Immature natural killer cell (primary cell): ENCODE measurements around the gene MPP1. TPM values are rescaled to one million over a fixed set of nuclear protein-coding genes. Genes with fewer than 3 reads are reported as not detected.
"Not testable (repeated sequence)": the region's sequence is repeated elsewhere in the genome, so short reads cannot be mapped to it uniquely, and the experiment has no call there.

Source experiments
- DNase-seq, 3 donors: peaks; one replicate each; pipeline ENCODE4 v3.0.0; 2022; ENCODE audit warnings: mixed read lengths in 1 of 3
- H3K27ac Mint-ChIP-seq, 6 donors: one replicate each; pipeline ENCODE4 v1.8.0; 2020; ENCODE audit warnings: mixed read lengths in 6 of 6, mild to moderate bottlenecking in 5 of 6, inconsistent platforms in 4 of 6, moderate library complexity in 3 of 6
- H3K27me3 Mint-ChIP-seq, 3 donors: one replicate each; pipeline ENCODE4 v1.8.0; 2020 to 2021; ENCODE audit warnings: low read depth in 3 of 3, mild to moderate bottlenecking in 3 of 3, mixed read lengths in 3 of 3, moderate library complexity in 3 of 3, inconsistent platforms in 1 of 3
- H3K36me3 Mint-ChIP-seq, 3 donors: one replicate each; pipeline ENCODE4 v1.8.0; 2020; ENCODE audit warnings: mixed read lengths in 3 of 3, inconsistent platforms in 2 of 3, mild to moderate bottlenecking in 2 of 3
- H3K4me1 Mint-ChIP-seq, 2 donors: one replicate each; pipeline ENCODE4 v1.8.0; 2020; ENCODE audit warnings: inconsistent platforms in 2 of 2, mild to moderate bottlenecking in 2 of 2, mixed read lengths in 2 of 2, moderate library complexity in 1 of 2
- H3K4me3 Mint-ChIP-seq, 5 donors: one replicate each; pipeline ENCODE4 v1.8.0; 2020; ENCODE audit warnings: mild to moderate bottlenecking in 5 of 5, mixed read lengths in 5 of 5, inconsistent platforms in 3 of 5, moderate library complexity in 3 of 5
- H3K9me3 Mint-ChIP-seq, 6 donors: one replicate each; pipeline ENCODE4 v1.8.0; 2020; ENCODE audit warnings: mild to moderate bottlenecking in 6 of 6, mixed read lengths in 6 of 6, inconsistent platforms in 4 of 6, moderate library complexity in 3 of 6
- polyA plus RNA-seq, 3 donors: library from polyadenylated mRNA; unstranded; fragments of 300-500 nt; fragmentation: Illumina TruSeq; gene quantifications; one replicate each; pipeline ENCODE4 v1.2.3, GENCODE V29; 2021

MPP1 gene
- polyA plus RNA-seq, 3 donors from 2014 or later: 18.0 to 37.5 (median 23.2) TPM

DNA sequence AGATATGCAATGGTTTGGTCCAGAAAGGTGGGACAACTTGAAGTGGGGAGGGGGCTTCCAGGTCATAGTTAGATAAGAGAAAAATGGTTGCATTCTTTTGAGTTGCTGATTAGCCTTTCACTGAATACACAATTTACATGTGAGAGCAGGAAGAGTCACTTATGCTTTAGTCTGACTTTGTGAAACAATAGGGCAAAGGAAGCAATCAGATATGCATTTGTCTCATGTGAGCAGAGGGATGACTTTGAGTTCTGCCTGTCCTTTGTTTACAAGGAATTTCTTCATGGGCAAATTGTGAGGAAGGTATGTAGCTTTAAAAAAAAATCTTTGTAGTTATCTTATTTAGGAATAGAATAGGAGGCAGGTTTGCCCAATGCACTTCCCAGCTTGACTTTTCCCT, 16.2 kb upstream of the MPP1 start:
- Mint-ChIP-seq H3K9me3 (no peaks in the 10 kb centered on the region), H3K27me3 (peaks cover 0 to 10% (median 4%) of the 10 kb centered on the region in 3 donors), H3K27ac (no peak overlapping the region), H3K4me1 (no peaks in the 10 kb centered on the region), H3K4me3 (no peak overlapping the region), H3K36me3 (no peaks in the 10 kb centered on the region)
- DNase-seq: no peak

DNA sequence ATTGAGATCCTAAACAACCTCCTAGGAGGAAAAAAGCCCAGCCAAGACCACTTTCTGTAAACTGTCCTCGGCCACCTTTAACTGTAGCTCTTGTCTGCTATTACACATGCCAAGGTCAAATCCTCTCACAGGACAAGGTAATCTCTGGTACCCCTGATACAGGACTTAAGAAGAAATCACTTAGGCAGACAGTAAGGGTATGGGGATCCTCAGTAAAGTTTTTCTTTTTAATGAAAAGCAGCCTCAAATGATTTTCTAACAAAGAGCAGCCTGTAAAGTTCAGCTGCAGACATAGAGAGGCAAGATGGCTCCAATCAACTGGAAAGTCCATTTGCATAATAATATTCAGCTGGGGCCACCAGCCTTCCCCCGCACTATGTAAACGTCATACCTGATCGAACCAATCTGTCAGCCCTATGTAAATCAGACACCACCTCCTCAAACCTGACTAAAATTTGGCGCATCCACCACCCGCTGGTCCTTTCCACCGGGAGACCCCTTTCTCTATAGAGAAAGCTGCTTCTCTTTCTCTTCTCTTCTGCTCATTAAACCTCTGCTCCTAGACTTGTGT, 14.6 kb upstream of the MPP1 start:
- no peak overlapping the region for H3K4me3 Mint-ChIP-seq
- no peaks in the 10 kb centered on the region for H3K4me1 Mint-ChIP-seq
- H3K27ac Mint-ChIP-seq: no peak overlapping the region
- peaks cover 0 to 17% (median 4%) of the 10 kb centered on the region in 3 donors for H3K27me3 Mint-ChIP-seq
- no peaks in the 10 kb centered on the region for H3K36me3 Mint-ChIP-seq
- H3K9me3 Mint-ChIP-seq: no peaks in the 10 kb centered on the region
- DNase-seq: no peak

DNA sequence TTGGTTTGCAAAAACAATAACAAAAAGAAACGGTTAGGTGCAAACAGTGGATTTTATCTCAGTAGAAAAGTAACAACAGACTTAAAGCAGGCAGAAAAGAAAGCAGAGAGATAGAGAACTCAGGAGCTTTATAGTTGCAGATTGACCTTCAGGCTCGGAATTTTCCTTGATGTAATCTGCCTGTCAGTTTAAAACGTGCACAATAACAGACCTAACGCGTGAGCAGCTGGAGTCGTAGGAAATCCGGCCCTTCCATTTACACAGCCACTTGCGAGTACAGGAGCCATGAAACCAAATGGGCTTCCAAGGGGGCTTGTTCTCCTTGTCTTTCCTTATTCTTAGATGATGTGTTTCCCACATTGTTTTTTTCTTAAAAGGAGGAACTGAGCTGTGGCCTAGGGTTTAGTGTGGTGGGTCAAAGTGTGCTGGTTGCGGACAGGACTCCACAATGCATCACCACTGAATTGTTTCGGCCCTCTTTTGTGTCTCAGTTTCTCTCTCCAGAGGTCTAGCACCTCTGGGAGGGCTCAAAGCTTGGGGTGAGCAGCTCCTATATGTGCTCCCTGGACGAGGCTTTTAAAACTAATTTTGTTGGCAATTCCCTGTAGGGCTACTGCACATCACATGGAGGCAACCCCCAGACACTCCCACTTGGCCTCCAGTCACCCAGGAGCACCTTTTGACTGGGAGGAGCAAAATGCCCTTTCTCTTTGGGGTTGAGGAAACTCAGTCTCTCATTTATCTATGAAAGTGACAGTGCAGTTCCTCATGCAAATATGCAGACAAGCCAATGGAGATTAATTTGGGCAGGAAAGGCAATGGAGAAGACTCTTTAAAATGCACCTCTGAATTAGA, 13.9 kb upstream of the MPP1 start:
- H3K9me3 Mint-ChIP-seq: no peaks in the 10 kb centered on the region
- no peak overlapping the region for H3K4me3 Mint-ChIP-seq
- H3K36me3 Mint-ChIP-seq: no peaks in the 10 kb centered on the region
- no peak overlapping the region for H3K27ac Mint-ChIP-seq
- no peaks in the 10 kb centered on the region for H3K4me1 Mint-ChIP-seq
- peaks cover 0 to 17% (median 4%) of the 10 kb centered on the region in 3 donors for H3K27me3 Mint-ChIP-seq
- no peak for DNase-seq

DNA sequence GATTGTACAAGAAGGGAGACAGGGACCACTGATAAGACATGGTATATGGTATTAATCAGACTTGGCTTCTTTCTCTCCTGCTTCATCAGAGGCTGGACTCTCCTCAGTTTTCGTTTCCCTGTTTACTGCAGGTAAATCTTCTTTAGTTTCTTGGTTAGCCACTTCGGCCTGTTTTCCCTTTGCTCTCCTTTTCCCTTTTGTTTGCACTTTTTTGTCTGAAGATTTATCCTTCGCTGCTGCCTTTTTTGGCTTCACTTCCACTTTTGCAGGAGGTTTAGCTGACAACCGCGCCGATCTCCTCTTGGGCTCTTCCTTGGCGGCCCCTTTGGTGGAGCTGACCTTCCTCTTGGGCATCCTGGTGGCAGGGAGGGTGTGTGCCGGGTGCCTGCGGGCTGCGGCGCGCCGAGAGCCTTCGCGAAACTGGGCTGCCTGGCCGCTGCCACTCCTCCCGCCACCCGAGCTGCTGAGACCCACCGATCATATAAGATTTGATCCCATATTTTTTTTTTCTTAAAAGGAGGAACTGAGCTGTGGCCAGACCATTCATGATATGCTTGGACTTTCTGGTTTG, 11.8 kb upstream of the MPP1 start:
- H3K9me3 Mint-ChIP-seq: not testable (repeated sequence)

DNA sequence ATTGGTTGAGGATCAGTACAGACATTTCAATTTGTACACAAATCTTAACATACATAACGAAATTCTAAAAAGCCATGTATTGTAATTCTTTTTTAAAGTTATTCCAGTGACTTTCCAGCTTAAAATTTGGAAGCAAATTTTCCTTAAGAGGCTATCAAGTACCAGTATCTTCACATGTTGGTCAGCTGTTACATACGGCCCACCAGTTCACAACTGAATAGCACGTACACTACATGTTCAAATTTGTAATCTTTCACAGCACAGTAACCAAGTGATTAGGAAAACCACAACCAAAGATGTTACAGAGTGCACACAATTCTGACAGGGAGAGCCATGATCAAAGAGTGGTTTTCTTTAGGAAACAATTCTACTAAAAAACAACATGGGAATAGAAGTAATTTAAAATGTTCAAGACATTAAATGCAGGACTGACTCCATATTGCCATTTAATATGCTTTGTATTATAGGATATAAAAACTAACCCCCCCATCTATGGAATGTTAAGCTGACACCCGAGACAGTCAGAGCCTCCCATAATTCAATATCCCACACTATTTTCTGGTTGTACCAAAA, 11.1 kb upstream of the MPP1 start:
- DNase-seq: not testable (repeated sequence)

More for the DNA sequence above, 11.8 kb upstream of the MPP1 start:
- H3K36me3 Mint-ChIP-seq, H3K27ac Mint-ChIP-seq, H3K4me3 Mint-ChIP-seq, DNase-seq, H3K4me1 Mint-ChIP-seq: not testable (repeated sequence)
- peaks cover 0 to 22% (median 7%) of the 10 kb centered on the region in 3 donors for H3K27me3 Mint-ChIP-seq

DNA sequence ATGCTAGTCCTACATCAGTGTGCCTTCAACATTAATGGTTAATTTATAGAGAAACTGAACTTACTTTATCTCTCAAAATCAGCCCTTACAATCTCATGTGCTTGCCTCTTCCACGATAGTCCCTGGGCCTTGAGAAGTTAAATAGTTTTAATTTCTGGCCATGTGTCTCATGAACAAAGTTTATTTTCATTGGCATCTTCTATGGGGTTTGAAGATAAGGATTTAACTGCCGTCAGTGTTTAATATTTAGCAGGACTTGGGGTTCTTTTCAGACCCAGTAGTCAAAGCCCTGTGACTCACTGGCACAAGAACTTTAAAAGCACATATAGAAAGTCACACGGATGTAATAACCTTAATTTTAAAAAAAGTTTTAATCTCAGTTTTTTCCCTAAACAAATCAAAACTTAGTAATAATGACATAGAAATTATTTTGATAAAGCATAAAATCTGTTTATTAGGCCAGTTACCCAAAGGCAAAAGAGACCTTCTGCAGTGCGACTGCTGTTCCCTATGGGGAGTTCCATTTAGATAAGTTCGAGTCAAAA, 10.1 kb upstream of the MPP1 start:
- H3K4me1 Mint-ChIP-seq: peaks cover 5 to 6% of the 10 kb centered on the region in 2 donors
- H3K27ac Mint-ChIP-seq: no peak overlapping the region
- H3K27me3 Mint-ChIP-seq: peaks cover 0 to 26% (median 6%) of the 10 kb centered on the region in 3 donors
- no peak for DNase-seq
- no peaks in the 10 kb centered on the region for H3K36me3 Mint-ChIP-seq
- no peak overlapping the region for H3K4me3 Mint-ChIP-seq
- no peaks in the 10 kb centered on the region for H3K9me3 Mint-ChIP-seq

More for the DNA sequence above, 11.1 kb upstream of the MPP1 start:
- H3K4me3 Mint-ChIP-seq, H3K27ac Mint-ChIP-seq, H3K4me1 Mint-ChIP-seq, H3K9me3 Mint-ChIP-seq, H3K36me3 Mint-ChIP-seq: not testable (repeated sequence)
- H3K27me3 Mint-ChIP-seq: peaks cover 0 to 25% (median 7%) of the 10 kb centered on the region in 3 donors

DNA sequence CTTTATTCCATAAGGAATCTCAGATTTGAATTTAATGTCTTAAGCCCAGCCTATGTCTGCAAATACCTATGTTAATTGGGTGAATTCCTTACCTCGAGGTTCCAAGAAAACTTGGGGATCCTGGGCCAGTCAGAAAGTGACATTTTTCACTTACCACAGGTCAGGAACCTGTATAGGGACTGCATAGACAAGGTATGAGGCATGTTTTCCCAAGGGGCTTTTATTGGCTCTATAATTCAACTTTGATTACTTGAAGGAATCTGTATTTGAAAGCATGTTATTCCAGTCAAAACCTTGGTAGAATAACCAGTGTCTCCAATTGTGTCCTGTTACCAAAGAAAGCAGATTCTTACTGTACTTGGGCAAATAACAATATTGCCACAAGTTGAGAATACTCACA, 8.5 kb upstream of the MPP1 start:
- Mint-ChIP-seq H3K9me3 (no peaks in the 10 kb centered on the region), H3K27me3 (peaks cover 0 to 23% (median 4%) of the 10 kb centered on the region in 3 donors), H3K4me1 (peaks cover 19 to 21% of the 10 kb centered on the region in 2 donors), H3K4me3 (no peak overlapping the region), H3K36me3 (no peaks in the 10 kb centered on the region), H3K27ac (no peak overlapping the region)
- no peak for DNase-seq

DNA sequence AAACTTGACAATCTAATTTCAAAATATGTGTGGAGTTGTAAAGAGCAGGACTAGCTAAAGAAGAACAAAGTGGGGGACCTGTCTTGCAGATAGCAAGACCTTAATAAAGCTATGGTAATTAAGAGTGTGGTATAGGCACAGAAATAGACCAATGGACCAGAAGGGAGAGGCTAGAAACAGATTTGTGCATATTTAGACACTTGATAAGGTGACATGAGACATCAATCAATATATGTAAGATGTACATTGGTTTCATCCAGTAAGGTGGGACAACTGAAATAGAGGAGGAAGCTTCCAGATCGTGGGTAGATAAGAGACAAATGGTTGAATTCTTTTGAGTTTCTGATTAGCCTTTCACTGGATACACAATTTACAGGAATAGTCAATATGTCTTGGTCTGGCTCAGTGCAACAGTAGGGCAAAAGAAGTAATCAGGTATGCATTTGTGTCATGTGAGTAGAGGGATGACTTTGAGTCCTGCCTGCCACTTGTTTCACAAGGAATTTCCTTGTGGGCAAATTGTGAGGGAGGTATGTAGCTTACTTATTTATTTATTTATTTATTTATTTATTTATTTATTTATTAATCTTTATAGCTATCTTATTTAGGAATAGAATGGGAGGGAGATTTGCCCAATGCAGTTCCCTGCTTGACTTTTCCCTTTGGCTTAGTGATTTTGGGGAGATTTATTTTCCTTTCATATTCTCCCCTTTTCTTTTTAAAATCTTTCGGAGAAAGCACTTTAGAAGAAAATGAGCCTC, 7.2 kb upstream of the MPP1 start:
- no peaks in the 10 kb centered on the region for H3K9me3 Mint-ChIP-seq
- H3K4me3 Mint-ChIP-seq: no peak overlapping the region
- peaks cover 0 to 20% (median 4%) of the 10 kb centered on the region in 3 donors for H3K27me3 Mint-ChIP-seq
- no peak for DNase-seq
- no peak overlapping the region for H3K27ac Mint-ChIP-seq
- peaks cover 20 to 25% of the 10 kb centered on the region in 2 donors for H3K4me1 Mint-ChIP-seq
- no peaks in the 10 kb centered on the region for H3K36me3 Mint-ChIP-seq

DNA sequence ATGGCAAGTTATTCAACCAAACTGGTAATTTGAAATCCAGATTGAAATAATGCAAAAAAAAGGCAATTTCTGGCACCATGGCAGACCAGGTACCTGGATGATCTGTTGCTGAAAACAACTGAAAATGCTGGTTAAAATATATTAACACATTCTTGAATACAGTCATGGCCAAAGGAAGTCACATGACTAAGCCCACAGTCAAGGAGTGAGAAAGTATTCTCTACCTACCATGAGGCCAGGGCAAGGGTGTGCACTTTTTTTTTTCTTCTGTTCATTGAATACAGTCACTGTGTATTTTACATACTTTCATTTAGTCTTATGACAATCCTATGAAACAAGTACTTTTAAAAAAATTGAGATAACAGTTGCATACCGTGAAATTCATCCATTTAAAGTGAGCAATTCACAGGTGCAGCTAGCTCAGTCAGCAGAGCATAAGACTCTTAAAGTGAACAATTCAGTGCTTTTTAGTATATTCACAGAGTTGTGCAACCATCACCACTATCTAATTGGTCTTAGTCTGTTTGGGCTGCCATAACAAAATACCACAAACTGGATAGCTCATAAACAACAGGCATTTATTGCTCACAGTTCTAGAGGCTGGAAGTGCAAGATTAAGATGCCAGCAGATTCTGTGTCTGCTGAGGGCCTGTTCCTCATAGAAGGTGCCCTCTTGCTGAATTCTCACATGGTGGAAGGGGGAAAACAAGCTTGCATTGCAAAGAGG, 4.8 kb upstream of the MPP1 start:
- Mint-ChIP-seq H3K4me3 (peak overlapping the region in 4 of 5 donors; percentile 13 to 66 (median 40)), H3K9me3 (no peaks in the 10 kb centered on the region), H3K27ac (peak overlapping the region in 2 of 6 donors; percentile 32 to 60), H3K36me3 (no peaks in the 10 kb centered on the region), H3K4me1 (peaks cover 27 to 33% of the 10 kb centered on the region in 2 donors), H3K27me3 (peaks cover 0 to 17% (median 4%) of the 10 kb centered on the region in 3 donors)
- DNase-seq: peak; percentile 31 to 42 (median 35)

DNA sequence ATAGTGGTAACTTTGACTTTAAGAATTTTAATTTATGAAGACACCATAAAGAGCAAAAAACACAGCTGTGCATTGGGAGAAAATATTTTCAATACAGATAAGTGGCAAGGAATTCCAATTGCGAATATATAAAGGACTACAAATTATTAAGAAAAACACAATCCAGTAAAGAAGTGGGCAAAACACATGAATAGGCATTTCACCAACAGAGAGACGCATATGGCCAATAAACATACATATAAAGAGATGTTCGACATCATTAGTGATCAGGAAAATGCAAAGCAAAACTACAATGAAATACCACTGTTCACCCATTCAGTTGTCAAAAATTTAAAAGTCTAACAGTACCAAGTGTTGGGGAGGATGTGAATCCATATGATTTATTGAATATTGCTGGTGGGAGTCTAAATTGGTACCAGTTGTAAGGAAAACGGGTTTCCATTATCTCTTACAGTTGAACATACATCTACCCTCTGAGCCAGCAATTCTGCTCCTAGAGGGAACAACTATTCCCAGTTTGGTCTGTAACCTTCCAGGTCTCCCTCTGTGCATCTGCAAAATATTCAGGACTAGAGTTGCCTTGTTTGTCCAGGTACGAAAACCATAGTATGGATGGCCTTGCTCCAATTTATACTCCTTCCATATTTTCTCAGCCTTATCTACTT, 1.7 kb upstream of the MPP1 start:
- Mint-ChIP-seq H3K27me3 (peaks cover 0 to 10% (median 0%) of the 10 kb centered on the region in 3 donors), H3K4me1 (peaks cover 37 to 44% of the 10 kb centered on the region in 2 donors), H3K27ac (no peak overlapping the region), H3K9me3 (no peaks in the 10 kb centered on the region), H3K4me3 (no peak overlapping the region), H3K36me3 (no peaks in the 10 kb centered on the region)
- no peak for DNase-seq

DNA sequence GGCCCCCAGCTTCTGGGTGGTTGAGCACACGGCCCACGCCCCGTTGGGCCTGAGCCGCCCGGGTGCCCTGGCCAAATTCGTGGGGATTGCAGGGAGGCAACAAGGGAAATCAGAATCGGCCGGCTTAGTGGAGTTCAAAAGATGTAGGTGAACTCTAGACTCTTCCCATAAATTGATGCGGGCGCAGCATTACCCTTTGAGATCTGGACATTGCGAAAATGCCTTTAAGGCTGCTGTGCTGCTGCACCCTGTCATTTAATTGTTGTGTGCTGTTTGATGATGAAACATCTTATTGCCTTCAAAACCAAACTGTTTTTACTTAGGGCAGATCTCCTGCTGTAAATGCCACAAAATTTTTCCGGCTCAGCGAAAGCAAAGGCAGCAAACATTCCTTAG, 409 bp upstream of the MPP1 start:
- Mint-ChIP-seq H3K27ac (peak overlapping the region; percentile 48 to 67 (median 58)), H3K9me3 (no peaks in the 10 kb centered on the region), H3K4me3 (peak overlapping the region; percentile 77 to 90 (median 85)), H3K4me1 (peaks cover 35 to 42% of the 10 kb centered on the region in 2 donors), H3K27me3 (peaks cover 0 to 9% (median 0%) of the 10 kb centered on the region in 3 donors), H3K36me3 (no peaks in the 10 kb centered on the region)
- no peak for DNase-seq

DNA sequence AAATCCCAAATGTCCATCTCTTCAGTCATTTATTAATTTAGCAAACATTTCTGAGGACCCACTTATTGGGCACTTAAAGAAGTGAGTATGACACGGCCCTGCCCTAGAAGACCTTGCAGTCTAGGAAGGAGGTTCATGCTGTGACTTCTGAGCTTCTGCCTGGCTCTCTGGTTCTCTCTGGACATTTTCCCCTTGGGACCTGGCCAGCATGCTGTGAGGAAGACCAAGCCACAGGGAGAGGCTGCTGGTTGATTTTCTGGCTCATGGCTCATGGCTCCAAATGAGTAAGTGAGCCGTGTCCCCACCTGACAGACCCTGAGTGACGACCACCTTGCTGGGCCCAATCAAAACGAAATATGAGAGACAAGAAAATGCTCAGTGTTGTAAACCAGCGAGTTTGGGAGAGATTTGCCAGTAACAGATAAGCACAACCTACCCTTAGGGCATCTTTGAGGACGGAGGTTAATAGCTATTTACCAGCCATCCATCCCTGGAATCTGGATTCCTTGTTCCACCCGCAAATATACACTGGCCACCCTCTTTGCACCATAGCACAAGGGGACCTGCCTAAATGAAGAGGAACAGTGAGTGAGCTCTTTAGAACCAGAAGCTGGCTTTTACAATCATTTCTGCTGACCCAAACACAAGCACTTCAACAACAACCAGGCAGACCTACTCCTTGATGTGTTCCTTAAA, 876 bp downstream of the MPP1 start:
- Mint-ChIP-seq H3K27ac (peak overlapping the region in 3 of 6 donors; percentile 20 to 48 (median 32)), H3K36me3 (no peaks in the 10 kb centered on the region), H3K4me3 (peak overlapping the region; percentile 77 to 90 (median 82)), H3K9me3 (no peaks in the 10 kb centered on the region), H3K4me1 (peaks cover 23 to 29% of the 10 kb centered on the region in 2 donors), H3K27me3 (peaks cover 0 to 5% (median 3%) of the 10 kb centered on the region in 3 donors)
- no peak for DNase-seq
